Measurements from ENCODE around the gene ATP11B.
A peak's percentile ranks its signal among the peaks of the same experiment; 100 is the strongest.

Gene ATP11B

DNA sequence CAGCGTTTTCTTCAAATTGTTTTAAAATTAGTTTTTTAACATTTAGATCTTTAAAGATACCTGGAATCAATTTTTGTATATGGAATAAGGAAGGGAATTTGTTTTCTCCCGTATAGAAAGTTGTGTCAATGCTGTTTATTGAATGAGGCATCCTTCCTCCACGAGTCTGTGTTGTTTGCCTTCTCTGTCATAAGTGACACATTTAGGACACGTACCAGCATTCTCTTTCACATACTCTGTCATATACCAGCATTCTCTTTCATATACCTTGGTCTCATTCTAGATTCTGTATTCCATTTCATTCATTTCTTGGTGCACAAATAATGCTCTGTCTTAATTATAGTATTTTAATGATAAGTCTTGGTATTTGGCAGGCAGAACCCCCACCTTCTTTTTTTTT, 10.3 kb downstream of the ATP11B start:
- FAIRE-seq (peak; percentile 67), DNase-seq (ENCODE audit: insufficient read length, low spot score) (no peak)
- TF ChIP-seq SPI1 (IDR thresholded peaks at IDR 0.05; ENCODE audit: low read depth, low read length): no peak
- no peak for TF ChIP-seq TAF1 (IDR thresholded peaks at IDR 0.05; ENCODE audit: low read depth, low read length)
- no peak for TF ChIP-seq PAX5 (IDR thresholded peaks at IDR 0.05; ENCODE audit: insufficient read depth, low read length, severe bottlenecking)
- no peak for TF ChIP-seq POLR2AphosphoS5 (IDR thresholded peaks at IDR 0.05; ENCODE audit: low read depth, low read length)
- TF ChIP-seq POU2F2 (IDR thresholded peaks at IDR 0.05; ENCODE audit: low read depth, low read length): no peak
- TF ChIP-seq POLR2A (IDR thresholded peaks at IDR 0.05; ENCODE audit: low read depth, low read length): no peak

DNA sequence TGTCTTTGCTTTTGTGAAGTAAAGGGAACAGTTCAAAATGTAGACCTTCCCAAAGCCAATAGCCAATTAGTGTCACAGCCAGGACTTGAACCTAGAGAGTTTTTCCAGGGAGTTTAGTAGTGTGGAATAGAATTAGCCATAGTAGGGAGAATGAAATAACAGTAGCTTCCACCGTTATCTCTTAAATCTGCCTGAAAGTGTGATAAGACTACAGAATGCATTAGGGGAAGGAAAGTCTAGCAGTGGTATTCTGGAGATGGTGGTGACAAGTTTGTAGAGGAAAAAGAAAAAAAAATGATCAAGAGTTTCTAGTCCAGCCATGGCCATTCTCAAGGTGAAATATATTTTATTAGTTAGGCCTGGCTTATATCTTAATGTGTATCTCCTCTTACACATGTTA, 13.8 kb downstream of the ATP11B start:
- no peak for FAIRE-seq
- TF ChIP-seq SPI1 (IDR thresholded peaks at IDR 0.05; ENCODE audit: low read depth, low read length): no peak
- TF ChIP-seq POU2F2 (IDR thresholded peaks at IDR 0.05; ENCODE audit: low read depth, low read length): no peak
- TF ChIP-seq PAX5 (IDR thresholded peaks at IDR 0.05; ENCODE audit: insufficient read depth, low read length, severe bottlenecking): no peak
- no peak for TF ChIP-seq POLR2AphosphoS5 (IDR thresholded peaks at IDR 0.05; ENCODE audit: low read depth, low read length)
- no peak for TF ChIP-seq TAF1 (IDR thresholded peaks at IDR 0.05; ENCODE audit: low read depth, low read length)
- no peak for TF ChIP-seq POLR2A (IDR thresholded peaks at IDR 0.05; ENCODE audit: low read depth, low read length)

DNA sequence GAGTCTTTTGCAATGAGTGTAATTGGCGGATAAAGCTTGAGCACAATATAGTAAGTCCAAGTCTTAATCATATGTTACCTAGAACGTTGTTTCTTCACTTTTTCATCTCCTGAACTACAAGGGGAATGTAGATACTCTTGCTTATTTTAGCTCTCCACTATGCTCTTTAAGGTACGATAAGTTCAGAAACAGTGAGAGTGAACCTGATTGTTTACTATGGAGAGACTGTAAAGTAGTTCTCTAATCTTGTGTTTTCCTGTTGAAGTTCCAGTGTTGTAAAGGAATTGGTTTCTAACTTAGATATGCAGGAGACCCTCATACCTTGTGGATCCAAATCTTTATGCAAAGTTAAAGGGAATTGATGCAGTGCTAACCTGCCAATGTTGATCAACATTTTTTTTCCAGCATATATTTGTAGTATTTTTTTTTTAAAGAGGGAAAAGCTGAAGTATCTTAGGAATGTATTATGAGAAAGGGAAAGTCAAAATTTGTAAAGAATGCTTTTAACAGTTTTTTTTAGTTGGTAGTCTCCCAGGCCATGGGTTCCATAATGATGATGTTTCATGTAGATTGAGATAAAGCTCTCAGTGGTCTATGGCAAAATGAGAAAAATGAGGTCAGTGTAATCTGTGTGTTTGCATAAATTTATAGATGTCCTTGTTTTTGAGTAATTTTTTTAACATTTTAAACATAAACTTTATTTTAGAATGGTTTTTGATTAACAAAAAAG, 14.9 kb downstream of the ATP11B start:
- no peak for DNase-seq (ENCODE audit: insufficient read length, low spot score)
- TF ChIP-seq POLR2A (IDR thresholded peaks at IDR 0.05; ENCODE audit: low read depth, low read length) (no peak), TAF1 (IDR thresholded peaks at IDR 0.05; ENCODE audit: low read depth, low read length) (no peak), POU2F2 (IDR thresholded peaks at IDR 0.05; ENCODE audit: low read depth, low read length) (no peak), PAX5 (IDR thresholded peaks at IDR 0.05; ENCODE audit: insufficient read depth, low read length, severe bottlenecking) (no peak), POLR2AphosphoS5 (IDR thresholded peaks at IDR 0.05; ENCODE audit: low read depth, low read length) (no peak), SPI1 (IDR thresholded peaks at IDR 0.05; ENCODE audit: low read depth, low read length) (no peak)
- no peak for FAIRE-seq

More for the DNA sequence above, 13.8 kb downstream of the ATP11B start:
- DNase-seq (ENCODE audit: insufficient read length, low spot score): no peak

DNA sequence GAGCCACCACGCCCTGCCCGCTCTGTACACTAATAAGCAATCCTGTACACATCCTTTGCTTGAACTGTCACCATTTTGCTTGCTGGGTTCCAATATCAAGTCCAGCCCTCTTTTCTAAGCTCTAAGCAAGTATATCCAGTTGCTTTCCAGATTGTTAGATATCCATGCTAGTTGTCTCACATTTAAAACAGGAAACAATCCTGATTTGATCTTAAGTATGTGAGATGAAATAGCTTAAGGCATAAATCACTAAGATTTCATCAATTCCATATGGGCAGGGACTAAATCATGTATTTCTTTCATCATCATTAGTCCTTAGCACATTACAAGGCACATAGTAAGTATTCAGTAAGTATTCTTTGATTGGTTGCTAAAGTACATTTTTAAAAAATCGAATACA, 16.2 kb downstream of the ATP11B start:
- no peak for TF ChIP-seq SPI1 (IDR thresholded peaks at IDR 0.05; ENCODE audit: low read depth, low read length)
- TF ChIP-seq POLR2A (IDR thresholded peaks at IDR 0.05; ENCODE audit: low read depth, low read length): no peak
- no peak for TF ChIP-seq PAX5 (IDR thresholded peaks at IDR 0.05; ENCODE audit: insufficient read depth, low read length, severe bottlenecking)
- TF ChIP-seq POU2F2 (IDR thresholded peaks at IDR 0.05; ENCODE audit: low read depth, low read length): no peak
- no peak for TF ChIP-seq TAF1 (IDR thresholded peaks at IDR 0.05; ENCODE audit: low read depth, low read length)
- TF ChIP-seq POLR2AphosphoS5 (IDR thresholded peaks at IDR 0.05; ENCODE audit: low read depth, low read length): no peak
- FAIRE-seq: peak; percentile 47
- DNase-seq (ENCODE audit: insufficient read length, low spot score): no peak

DNA sequence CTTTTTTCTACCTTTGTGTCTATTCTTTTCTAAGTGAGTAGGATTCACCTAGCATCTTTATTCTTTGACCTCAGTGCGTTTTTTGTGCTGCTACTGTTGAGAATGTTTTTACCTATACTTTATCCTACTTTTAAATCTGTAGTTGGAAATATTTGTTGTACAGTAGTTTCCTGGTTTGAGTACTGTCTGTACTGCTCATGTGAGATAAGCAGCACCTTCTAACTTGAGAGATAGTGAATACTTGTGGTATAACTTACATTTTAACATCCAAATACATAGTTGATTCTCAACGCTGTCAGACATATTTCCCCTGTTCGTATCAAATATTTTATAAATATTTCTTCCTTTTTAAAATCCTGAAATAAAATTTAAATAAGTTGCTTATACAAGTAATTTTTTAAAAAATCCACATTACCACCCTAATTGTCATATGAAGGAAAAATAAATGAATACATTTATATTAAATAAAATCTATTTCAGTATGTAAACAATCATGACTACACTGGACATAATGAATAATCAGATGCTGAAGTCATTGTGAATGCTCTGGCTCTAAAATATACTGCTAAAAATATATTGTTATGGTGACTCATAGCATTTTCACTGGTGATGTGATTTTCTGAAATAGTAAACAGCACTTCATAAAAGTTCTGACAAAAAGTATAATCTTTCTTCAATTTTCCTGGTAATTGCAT, 17.4 kb downstream of the ATP11B start:
- TF ChIP-seq POU2F2 (IDR thresholded peaks at IDR 0.05; ENCODE audit: low read depth, low read length): no peak
- no peak for TF ChIP-seq SPI1 (IDR thresholded peaks at IDR 0.05; ENCODE audit: low read depth, low read length)
- no peak for TF ChIP-seq TAF1 (IDR thresholded peaks at IDR 0.05; ENCODE audit: low read depth, low read length)
- no peak for TF ChIP-seq PAX5 (IDR thresholded peaks at IDR 0.05; ENCODE audit: insufficient read depth, low read length, severe bottlenecking)
- DNase-seq (ENCODE audit: insufficient read length, low spot score) (no peak), FAIRE-seq (no peak)

DNA sequence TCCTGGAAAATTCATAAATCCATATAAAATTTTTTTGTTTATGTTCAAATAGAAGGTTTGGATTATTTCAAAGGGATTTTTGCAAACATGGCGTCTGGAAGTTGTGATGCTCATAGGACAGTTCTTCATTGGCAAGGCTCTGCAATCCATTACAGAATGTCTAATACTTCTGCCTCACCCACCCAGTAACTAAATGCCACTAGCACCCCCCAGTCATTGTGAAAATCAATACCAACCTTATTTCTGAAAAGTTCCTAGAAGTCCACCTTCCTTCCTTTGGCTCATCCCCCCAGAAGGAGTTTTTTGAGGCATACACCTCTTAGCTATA, 17.9 kb downstream of the ATP11B start:
- no peak for TF ChIP-seq PAX5 (IDR thresholded peaks at IDR 0.05; ENCODE audit: insufficient read depth, low read length, severe bottlenecking)
- TF ChIP-seq SPI1 (IDR thresholded peaks at IDR 0.05; ENCODE audit: low read depth, low read length): no peak
- TF ChIP-seq POU2F2 (IDR thresholded peaks at IDR 0.05; ENCODE audit: low read depth, low read length): no peak
- no peak for TF ChIP-seq POLR2AphosphoS5 (IDR thresholded peaks at IDR 0.05; ENCODE audit: low read depth, low read length)
- no peak for TF ChIP-seq TAF1 (IDR thresholded peaks at IDR 0.05; ENCODE audit: low read depth, low read length)
- TF ChIP-seq POLR2A (IDR thresholded peaks at IDR 0.05; ENCODE audit: low read depth, low read length): no peak
- no peak for DNase-seq (ENCODE audit: insufficient read length, low spot score)
- FAIRE-seq: no peak

DNA sequence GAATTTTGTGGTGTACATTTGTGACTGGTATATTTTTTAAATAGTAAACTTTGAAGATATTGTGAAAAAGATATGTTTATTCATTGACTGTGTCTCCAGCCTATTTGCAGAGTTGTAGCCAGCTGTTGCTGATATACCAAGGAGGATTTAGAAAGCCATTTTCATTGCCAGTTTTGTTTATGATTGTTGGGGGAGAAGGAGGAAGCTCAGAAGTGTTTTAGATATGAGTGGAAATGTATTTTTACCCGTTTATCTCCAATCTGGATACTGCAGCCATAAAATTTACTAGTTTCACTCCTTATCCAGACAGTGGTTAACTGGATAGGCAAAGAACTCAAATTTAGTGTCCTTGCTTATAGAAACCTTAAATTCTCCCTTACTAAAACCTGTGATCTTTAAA, 18.8 kb downstream of the ATP11B start:
- FAIRE-seq: no peak
- TF ChIP-seq PAX5 (IDR thresholded peaks at IDR 0.05; ENCODE audit: insufficient read depth, low read length, severe bottlenecking) (no peak), SPI1 (IDR thresholded peaks at IDR 0.05; ENCODE audit: low read depth, low read length) (no peak), POU2F2 (IDR thresholded peaks at IDR 0.05; ENCODE audit: low read depth, low read length) (no peak), POLR2AphosphoS5 (IDR thresholded peaks at IDR 0.05; ENCODE audit: low read depth, low read length) (no peak), TAF1 (IDR thresholded peaks at IDR 0.05; ENCODE audit: low read depth, low read length) (no peak), POLR2A (IDR thresholded peaks at IDR 0.05; ENCODE audit: low read depth, low read length) (no peak)
- DNase-seq (ENCODE audit: insufficient read length, low spot score): no peak

DNA sequence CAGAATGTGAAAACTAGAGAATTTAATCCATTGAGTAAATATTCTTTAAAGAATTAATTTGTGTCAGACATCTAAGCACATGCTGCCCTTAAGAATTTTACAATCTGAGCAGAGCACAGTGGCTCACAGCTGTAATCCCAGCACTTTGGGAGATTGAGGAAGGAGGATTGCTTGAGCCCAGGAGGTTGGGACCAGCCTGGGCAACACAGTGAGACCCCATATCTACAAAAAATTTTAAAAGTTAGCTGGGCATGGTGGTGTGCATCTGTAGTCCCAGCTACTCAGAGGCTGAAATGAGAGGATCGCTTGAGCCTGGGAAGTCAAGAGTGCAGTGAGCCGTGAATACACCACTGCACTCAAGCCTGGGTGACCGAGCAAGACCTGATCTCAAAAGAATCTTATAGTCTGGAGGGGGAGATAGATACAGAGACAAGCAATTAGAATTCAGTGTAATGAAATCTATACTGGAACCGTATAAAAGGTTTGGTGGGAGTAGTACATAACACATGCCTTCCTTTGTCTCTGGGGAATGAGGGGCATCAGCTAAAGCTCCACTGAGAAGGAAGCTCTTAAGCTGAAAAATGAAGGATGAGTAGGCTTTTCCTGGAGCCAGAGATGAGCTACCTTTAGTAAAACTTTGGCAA, 21.2 kb downstream of the ATP11B start:
- DNase-seq (ENCODE audit: insufficient read length, low spot score) (no peak), FAIRE-seq (no peak)
- TF ChIP-seq POLR2AphosphoS5 (IDR thresholded peaks at IDR 0.05; ENCODE audit: low read depth, low read length) (no peak), PAX5 (IDR thresholded peaks at IDR 0.05; ENCODE audit: insufficient read depth, low read length, severe bottlenecking) (no peak), TAF1 (IDR thresholded peaks at IDR 0.05; ENCODE audit: low read depth, low read length) (no peak), POU2F2 (IDR thresholded peaks at IDR 0.05; ENCODE audit: low read depth, low read length) (no peak), SPI1 (IDR thresholded peaks at IDR 0.05; ENCODE audit: low read depth, low read length) (no peak), POLR2A (IDR thresholded peaks at IDR 0.05; ENCODE audit: low read depth, low read length) (no peak)

DNA sequence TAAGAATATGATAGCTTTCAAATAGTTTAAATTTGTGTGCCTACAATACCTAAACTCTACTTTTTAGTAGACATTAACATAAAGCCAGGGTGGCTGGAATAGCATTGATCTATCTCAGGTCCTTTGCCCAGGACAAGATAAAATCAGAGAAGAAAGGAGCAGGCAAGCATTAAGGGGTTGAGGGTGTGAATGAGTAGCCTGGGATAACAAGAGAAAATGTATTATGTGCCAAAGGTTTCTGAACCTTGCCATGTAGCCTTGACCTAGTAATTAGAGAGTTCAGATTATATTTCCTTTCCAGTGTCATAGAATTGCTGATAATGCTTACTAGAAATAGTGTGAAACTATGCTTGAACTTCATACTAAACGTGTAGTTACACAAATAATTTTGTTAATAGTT, 22.9 kb downstream of the ATP11B start:
- TF ChIP-seq POU2F2 (IDR thresholded peaks at IDR 0.05; ENCODE audit: low read depth, low read length): no peak
- no peak for TF ChIP-seq POLR2A (IDR thresholded peaks at IDR 0.05; ENCODE audit: low read depth, low read length)
- TF ChIP-seq PAX5 (IDR thresholded peaks at IDR 0.05; ENCODE audit: insufficient read depth, low read length, severe bottlenecking): no peak
- TF ChIP-seq SPI1 (IDR thresholded peaks at IDR 0.05; ENCODE audit: low read depth, low read length): no peak
- no peak for TF ChIP-seq POLR2AphosphoS5 (IDR thresholded peaks at IDR 0.05; ENCODE audit: low read depth, low read length)
- TF ChIP-seq TAF1 (IDR thresholded peaks at IDR 0.05; ENCODE audit: low read depth, low read length): no peak
- FAIRE-seq (no peak), DNase-seq (ENCODE audit: insufficient read length, low spot score) (no peak)

All from GM12891 (cell line).